HG03097 (cell line): Measurements from ENCODE around the gene WNT3.
"Not testable (repeated sequence)": the region's sequence is repeated elsewhere in the genome, so short reads cannot be mapped to it uniquely, and the experiment has no call there.

Experiments used
- ATAC-seq: cut with Tn5 transposase; IDR thresholded peaks from one replicate; pipeline ENCODE4 v1.9.1; 2021; ENCODE audit not compliant: unreplicated experiment, low FRiP score

The WNT3 gene

DNA sequence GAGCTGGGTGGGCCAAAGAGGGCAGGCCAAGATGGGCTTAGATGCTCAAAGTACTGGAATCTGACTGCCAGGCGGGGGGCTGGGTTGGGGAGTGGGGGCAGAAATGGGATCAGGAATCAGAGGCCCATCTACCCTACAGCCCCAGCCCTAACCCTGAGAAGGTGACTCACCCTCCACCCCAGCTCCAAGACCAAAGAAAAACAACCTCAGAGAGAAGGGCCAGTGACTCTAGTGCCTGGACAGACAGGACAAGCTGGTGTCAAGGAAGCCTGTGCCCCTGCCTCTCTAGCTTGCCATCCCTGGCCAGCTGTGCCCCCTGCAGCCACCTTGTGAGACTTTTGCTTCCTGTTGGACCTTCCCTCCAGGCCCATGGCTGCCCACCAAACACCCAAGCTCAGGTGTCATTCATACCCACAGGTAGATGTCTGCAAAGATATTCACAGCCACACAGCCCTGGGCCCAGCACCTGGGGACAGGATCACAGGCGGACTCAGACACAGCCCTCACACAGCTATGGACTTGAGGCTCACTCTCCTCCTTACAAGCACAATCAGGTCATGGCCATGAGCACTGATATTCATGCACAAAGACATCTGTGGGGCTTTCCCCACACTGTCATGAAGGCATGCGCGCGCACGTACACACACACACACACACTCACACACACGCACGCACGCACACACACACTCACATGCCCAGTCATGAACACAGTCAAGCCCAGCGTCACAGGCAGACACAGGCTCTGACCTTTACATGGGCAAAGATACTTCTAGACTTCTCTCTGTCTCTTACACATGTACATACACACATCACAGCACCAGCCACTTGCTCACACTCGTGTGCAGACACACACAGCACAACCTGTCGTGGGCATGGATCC, 2.8 kb downstream of the WNT3 start:
- ATAC-seq: no peak

DNA sequence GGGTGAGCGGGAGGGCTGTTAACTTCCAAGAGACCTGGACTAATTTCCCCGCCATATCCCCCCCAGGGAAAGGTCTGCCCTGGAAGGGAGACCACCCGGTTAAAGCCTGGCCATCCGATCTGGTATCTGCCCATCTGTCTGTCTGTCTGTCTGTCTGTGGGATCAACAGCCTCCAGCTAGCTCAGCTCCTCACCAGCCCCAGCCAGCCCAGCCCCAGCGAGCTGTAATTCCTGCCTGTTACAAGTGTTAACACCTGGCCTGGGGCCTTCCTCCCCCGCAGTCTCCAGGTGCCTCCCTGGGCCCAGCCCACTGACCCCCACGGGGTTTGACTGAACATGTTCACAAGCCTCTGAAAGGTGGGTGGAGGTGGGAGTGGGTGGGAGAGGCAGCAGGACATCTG, 4.0 kb downstream of the WNT3 start:
- no peak for ATAC-seq

DNA sequence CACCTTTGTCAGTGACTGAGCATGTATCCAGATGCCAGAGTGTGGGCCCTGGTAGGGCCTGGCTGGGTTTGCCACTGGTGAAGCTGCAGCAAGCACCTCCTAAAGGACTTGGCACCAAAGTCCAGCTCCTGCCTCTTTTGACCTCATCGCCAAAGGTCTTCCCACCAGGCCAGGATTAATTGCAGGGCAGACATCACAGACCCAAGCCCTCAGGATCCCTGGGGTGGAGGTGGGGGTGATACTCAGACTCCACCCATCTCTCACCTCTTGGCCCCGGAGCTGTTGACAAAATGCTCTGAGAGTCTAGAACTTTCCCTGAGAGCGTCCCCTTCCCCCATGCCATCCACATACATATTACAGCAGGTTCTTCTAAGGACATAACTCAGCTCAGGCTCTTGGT, 4.6 kb downstream of the WNT3 start:
- ATAC-seq: no peak

DNA sequence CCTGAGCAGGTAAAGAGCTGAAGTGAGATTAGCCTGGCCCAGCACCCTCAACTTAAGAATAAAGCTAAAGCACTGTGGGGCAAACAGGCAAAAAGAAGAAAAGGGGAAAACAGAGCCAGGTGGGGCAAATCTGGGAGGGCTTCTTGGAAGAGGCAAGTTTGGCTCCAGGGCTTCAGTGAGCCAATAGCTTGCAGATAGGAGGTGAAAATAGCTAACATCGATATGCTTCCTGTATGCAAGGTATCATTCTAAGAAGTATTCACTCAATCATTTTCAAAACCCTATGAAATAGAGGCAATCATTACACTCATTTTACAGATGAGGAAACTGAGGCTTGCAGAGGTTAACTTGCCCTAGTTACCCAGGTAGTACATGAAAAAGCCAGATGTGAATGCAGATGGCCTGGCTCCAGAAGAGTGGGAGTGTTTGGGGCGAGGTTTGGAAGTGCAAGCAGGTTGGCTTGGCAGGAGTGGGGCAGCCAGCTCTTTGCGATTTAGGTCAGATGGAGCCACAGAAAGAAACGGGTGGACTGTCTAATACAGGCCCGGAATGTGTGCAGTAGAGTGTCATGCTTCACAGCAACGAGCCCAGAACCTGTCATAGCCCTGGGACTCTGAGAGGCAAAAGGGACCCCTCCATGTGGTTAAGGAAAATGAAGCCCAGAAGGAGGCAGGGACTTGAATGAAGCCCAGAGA, 5.7 kb downstream of the WNT3 start:
- no peak for ATAC-seq

DNA sequence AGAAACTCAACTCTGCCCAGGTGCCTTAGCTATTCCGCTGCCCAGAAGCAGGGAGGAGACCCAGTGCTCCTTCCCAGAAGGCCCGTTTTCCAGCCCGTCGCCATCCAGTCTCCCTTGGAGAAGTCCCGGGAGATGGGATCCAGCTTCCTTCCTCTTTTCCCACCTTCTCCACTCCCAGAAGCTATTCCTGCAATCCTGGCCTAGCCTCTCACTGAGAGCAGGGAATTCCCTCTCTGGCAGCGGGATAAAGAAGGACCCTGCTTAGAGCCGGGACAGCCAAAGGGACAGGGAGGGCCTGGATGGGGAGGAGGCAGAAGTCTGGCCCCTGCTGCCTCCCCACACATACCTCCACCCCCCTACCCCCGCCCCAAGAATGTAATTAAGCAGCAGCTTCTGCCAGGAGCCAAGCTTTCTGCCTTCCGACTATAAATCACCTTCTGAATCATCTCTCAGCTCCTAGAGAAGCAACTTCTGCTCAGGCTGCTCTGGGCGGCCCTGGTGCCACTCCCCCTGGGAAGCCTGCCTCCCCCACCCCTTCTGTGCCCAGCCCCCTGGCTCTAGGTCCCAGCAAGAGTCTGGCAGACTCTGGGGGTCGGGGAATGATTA, 6.4 kb downstream of the WNT3 start:
- ATAC-seq: no peak

DNA sequence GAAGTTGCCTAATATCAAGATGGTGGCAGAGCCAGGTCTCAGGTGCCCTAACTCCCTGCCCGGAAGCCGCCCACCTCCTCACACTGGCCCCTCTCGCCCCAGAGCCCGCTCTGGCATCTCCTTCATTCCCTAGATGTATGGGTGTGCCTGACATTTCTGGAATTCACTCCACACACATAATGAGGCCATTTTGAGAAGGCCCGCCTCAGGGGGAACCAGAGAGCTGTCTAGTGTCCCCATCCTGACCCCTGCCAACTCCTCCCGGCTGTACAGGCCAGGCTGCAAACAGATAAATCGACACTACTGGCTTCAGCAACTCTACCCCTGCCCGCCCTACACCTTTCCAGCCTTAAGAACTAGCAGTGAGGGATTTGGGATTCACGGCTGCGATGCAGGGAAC, 7.7 kb downstream of the WNT3 start:
- no peak for ATAC-seq

DNA sequence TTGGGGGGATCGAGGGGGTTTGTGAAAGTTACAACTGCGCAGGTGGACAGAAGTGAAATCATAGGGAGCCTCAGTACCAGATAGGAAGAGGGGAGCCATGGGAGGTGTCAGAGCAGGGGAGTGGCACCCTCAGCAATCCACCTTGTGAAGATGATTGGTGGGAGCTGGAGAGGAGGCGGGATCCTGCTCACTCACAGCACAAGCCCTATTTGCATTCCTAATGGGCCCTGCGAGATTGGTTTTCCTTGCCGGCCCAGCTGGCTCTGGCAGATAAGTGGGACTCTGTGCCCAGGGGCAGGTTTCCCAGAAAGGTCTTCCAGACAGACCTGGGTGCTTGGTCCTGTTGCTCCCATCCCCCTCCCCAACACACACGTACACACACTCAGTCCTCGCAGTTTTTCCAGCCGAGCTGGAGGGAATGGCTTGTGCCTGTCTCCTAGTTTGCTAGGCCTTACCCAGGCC, 9.4 kb downstream of the WNT3 start:
- ATAC-seq: no peak

DNA sequence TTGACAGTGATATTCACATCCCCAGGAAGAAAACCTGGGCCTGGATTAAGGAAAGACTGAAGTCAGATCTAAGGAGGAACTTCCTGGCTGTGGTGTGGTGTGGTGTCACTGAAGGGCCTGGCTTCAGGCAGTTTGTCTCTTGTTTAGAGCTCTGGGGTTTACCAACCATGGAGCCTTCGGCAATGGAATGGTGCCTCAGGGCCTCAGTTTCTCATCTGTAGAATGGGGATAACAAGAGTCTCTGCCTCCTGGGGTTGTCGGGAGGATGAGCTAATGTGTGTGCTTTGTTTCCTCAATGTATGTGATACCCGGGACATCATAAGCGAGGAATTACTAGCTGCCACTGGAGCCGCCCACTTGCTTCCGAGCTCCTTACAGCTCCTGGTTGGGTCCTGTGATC, 12.7 kb downstream of the WNT3 start:
- ATAC-seq: no peak

DNA sequence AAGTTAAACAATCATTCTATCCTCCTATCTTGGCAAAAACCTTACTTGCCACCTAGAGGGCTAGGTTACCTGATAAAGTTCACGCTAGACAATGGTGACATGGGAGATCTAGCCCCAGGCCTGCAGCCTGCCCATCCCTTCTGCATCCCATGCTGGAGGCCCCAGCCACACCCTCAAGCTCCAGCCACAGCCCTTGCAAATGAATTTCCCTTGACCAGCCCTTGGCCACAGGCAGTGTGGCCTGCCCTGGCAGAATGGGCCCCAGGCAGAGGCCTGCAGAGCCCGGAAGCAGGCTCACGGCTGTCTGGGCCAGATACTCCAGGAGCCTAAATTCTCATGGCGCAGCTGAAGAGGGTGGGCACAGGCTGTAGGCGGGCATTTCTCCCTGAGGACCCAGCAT, 14.9 kb downstream of the WNT3 start:
- no peak for ATAC-seq

DNA sequence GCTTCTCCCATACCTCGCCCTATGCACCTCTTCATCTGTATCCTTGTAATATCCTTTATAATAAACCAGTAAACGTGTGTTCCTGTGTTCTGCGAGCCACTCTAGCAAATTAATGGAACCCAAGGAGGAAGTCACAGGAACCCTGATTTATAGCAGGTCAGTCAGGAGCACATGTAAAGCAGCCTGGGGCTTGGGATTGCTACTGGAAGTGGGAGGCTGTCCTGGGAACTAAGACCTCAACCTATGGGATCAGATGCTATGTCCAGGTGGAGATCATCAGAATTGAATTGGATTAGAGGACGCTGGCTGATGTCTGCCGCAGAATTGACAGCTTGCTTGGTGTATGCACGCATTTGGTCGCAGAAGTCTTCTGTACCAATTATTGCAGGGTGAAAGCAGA, 15.7 kb downstream of the WNT3 start:
- ATAC-seq: no peak

DNA sequence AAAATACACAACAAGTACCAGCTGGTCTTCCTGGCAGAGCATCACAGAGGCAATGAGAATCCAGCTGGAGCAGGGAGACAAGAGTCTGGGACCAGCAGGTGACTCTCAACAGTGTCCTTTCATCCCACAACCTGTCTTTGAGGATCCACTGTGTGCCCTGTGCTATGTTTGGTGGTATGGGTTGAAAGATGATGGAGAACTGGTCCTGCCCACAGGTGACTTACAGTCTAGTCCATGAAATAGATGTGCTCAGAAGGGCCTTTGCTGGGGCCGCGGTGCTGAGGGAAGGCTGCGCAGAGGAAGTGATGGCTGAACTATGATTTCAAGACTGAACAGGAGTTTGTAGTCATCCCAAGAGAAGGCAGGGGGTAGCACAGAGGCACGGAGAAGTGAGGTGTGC, 17.9 kb downstream of the WNT3 start:
- ATAC-seq: no peak

DNA sequence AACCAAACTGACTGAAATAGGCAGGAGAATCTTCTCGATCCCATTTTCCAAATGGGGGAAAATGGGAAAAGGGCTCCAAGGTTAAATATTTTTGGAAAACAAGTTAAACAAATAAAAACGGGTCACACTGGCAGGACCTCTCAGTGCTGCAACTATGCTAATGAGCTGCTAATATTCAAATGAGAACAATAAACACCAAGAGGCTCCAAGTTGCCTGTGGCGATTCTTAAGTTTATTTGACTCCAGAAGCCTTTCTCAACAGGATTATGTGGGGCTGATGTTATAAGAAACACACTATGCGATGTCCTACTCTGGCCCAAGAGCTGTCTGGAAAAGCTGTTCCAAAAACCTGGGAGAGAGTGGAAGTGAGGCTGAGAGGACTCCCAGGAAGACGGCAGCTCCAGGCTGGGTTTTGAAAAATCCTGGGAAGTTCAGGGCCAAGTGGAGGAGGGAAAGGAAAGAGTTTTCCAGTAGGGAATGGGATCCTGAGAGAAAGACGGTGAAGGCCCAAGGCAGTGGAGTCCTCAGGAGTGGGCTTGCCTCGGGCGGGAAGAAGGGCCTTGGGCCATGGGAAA, 21.4 kb downstream of the WNT3 start:
- no peak for ATAC-seq

DNA sequence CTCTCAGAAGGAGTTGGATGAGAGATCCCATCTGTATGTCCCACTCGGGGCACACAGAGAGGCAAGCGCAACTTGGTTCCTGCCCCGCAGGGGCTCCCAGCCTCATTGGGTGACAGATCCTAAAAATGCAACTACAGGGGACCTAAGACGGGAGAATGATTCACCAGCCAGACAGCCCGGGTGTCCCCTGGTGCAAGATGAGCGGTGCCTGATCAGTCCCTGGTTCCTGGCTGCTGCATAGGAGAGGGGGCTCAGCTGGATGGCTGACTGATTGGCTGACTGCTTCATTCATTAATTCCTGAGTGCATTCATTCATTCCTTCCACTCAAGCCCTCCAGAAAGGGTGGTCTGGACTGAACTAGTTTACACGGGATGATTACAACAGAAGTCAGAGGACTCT, 22.0 kb downstream of the WNT3 start:
- ATAC-seq: no peak

DNA sequence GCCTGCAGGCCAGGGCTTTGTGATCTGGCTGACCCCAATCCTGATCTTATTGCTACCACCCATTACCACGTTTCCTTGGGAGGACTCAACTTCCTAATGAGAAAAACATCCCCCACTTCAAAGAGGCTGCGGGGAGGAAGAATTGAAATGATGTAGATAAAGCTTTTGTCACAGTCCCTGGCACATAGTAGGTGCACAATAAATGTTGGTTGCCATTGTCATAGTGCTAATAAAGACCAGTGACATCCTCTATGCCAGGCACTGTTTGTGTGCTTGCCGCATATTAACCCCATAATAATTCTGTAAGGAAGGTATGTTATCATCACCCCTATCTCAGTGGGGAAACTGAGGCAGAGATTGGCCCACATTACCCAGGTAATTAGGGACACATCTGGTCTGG, 22.4 kb downstream of the WNT3 start:
- ATAC-seq: no peak

DNA sequence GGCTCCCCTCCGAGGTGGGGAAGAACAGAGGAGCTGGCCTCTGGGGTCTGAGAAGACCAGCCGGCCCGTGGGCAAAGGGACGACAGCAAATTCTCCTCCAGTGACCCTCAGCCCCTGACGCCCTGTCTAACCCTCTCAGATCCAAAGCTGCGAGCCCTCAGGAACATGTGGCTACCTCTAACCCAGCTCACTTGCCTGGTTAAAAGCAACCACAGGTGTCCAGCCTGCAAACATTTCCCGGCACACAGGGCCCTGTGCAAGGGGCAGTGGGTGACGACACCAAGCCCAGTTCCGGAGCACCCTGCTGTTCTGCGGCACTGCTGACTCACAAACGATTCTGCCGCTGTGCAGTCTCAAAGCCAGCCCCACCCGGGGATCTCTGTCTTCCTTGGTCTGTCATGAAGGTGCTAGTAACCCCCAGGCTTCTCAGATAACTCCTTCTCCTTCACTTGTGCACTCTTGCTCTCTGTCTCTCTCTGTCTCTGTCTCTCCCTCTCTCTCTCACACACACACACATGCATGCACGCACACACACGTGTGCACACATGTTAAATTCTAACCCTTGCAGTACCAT, 23.0 kb downstream of the WNT3 start:
- no peak for ATAC-seq

DNA sequence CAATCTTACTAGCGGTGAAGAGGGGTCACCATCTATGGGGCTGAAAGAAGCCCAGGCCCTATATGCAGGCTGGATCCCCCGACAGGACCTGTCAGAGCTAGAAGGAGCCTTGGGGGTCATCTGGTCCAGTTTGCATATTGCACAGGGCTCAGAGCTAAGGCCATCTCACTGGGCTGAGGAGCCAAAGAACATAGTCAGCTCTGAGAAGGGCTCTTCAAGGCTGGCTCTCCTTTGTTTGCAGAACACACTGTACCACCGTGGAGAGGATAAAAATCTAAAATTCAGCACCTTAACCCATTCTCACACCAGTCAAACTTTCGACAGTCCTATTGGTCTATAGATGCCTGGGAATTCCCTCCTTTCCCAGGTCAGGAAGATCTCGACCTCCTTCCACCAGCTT, 24.2 kb downstream of the WNT3 start:
- no peak for ATAC-seq

DNA sequence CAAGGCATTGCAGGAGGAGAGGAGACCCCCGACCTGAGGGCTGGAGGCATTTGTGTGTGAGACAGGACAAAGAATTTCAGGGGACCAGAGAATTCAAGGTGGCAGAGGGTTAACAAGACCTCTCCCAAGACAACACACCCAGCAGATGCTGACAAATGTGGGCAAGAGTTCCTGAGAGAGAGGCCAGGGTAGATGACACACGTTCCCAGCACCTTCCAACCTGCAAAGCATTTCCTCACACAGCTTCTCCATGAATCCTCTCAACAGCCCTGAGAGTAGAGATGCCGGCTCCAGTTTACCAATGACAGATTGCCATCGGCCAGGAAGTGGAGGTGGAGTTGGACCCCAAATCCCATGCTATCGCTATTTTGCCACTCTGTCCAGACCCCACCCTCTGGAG, 25.0 kb downstream of the WNT3 start:
- no peak for ATAC-seq

DNA sequence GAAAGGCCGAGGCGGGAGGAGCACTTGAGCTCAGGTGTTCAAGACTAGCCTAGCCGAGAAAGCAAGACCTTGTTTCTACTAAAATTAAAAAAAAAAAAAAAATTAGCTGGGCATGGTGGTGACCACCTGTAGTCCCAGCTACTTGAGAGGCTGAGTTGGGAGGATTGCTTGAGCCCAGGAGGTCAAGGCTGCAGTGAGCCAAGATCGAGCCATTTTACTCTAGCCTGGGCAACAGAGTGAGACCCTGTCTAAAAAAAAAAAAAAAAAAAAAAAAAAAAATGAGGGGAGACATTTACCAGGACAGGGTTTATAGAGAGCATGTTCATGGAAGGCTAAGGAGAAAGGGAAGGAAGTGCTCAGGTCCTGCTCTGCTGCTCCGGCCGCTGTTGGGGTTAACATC, 25.5 kb downstream of the WNT3 start:
- not testable (repeated sequence) for ATAC-seq

DNA sequence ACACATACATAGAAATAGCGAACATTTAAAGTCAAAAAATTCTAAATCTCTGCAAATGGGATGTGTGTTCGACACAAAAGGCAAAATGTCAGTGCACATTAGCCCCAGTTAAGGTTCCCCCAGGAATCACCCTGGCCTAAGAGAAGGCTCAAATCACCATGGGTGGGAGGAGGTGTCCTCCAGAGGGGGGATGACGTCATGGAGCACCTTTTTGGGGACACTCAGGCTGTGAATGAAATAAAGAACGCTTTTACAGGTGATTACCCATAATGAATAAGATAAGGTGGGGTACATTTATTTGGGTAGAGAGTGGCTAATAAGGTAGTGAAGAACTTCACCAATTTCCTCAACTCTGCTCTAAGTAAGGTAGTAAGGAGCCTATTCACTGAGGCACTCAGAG, 26.4 kb downstream of the WNT3 start:
- ATAC-seq: no peak

DNA sequence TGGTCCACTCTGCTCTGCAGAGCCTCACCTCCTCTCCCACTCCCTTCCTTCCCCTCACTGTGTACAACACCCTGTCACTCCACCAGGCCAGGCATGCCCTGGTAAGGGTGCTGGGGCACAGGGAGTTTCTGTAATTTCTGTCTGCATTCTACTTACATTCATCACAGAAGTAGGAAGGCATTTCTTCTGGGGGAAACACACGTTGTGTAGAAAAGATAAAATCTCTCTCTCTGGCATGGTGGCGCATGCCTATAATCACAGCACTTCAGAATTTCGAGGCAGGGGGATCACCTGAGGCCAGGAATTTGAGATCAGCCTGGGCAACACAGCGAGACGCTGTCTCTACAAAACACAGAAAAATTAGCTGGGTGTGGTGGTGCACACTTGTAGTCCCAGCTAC, 27.0 kb downstream of the WNT3 start:
- no peak for ATAC-seq

DNA sequence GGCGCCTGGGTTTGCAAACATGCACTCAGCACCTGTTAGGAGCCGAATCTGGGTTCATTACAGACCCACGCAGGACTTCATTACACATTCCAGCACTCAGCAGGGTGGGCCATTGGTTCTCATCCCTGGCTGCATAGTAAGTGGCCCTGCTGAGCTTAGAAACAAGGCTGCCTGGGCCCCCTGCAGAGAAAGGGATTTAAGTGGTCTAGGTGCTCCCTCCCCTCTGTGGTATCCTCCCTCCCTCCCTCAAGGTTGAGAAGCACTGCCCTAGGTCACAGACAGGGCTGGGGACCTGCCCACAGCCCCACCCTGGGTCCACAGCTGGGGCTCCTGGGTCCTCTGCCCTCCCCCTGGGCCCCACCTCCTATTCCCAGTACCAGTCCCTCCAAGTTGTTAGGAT, 28.3 kb downstream of the WNT3 start:
- ATAC-seq: no peak
